Cerebellar nuclear complex (tissue), 1 donor: ENCODE data around the gene NDST1.

Source experiments
- DNase-seq, 2 experiments: peaks; one replicate each; lab custom pipeline; 2025; lab: John Stamatoyannopoulos, UW

Gene NDST1

DNA sequence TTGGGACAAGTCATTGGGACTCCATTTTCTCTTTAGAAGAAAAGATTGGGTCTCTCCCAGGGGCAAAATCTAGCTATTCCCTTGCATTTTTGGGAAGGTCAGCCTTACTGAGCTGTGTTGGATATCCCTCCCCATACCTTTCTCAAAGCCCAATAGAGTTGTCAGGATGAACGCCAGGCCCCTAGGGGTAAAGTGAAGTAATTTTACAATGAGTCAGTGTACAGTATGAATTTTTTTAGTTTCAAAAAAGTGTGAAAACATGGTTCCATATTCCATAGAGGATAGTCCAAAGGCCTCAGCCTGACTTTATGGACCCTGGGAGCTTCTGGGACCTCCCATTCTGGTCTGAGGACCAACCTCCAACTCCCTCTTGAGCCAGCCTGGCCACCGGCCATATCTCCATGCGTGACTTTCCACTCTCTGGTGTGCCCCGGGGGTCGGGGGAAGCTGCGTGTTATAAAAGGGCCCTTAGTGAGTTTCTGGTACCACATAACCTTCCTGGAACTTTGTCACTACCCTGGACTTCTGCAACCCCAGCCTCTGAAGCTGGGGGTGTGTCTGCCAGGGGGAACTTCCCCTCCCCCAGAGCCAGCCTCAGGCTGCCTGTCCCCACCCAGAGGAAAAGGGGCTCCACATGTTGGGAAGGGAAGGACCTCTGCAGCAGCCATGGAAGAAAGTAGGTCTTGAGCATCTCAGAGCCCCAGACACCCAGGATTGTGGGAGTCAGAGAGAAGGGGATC lies 80.1 kb downstream of the NDST1 start:
- no peak for DNase-seq

DNA sequence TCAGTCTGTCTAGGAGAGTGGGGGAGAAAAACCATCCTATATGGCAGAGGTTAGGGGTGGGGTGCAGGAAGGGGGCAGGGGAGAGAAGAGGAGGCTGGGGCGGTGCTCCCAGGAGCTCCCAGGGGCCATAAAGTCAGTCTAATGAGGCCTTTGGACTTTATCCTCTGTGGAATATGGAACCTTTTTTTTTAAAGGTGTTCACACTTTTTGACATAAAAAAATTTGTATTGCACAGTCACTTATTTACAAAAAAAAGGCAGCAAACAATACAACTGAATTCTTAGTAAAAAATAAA lies 80.6 kb downstream of the NDST1 start:
- no peak for DNase-seq

DNA sequence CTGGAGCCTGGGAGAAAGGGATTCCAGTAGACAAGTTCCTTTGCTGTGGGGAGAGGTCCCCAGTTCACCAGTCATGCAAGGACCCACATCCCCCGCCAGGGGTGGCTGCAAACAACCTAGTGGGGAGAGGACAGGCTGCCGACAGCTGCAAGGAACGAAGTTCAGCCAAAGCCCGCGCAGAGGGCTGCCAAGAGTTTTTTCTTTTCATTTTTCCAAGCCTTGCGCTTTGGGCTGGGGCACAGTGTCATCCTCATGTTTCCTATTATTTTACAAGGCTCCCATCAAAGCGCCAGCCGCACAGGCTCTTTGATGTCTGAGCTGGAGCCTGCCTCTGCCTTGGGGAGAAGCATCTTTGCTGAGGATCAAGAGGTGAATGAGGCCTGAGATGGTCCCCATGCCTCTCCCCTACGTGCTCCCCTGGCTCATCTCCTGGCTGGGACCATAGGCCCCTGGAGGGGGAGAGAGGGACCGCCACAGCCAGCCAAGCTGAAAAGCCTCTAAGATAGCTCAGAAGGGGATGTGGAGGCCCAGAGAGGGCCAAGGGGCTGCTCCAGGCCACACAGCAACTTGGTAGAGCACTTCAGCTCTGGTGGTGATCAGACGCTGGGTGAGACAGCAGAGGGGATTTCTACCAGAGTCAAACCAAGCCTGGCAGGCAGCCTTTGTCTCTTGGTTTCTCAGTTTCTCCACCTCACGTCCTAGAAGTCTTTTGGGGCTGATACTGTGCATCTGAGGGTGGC lies 82.1 kb downstream of the NDST1 start:
- DNase-seq, result no peak

DNA sequence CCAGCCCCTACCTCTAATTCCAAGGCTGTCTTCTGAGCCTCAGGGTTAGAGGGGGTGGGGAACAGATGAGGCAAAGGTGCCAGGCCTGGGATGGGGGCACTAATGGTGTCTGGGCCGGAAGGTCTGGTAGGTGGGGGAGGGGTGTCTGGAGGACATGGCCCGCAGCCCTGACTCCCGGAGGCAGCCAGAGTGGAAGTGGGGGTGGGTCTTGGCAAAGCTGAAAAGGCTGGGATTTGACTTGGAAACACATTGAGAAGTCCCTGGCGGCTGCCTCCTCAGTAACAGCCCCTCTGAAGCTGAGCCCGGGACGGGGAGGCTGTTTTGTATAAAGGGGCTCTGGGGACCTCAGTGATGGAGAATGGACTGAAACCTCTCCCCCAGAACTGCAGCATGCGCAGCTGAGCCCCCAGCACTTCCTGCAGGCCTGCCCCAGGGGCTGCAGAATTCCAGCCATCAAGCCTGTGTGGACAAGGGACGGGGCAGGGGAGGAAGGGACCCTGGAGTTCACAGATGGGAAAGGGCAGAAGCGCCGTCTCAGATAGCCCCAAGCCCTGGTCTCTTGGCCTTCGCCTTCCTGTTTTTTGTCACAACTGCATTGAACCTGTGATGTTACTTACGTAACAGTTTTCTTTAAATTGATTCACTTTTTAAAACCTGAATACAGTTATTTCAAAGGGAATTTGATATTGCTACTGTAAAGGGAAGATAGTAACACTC lies 83.2 kb downstream of the NDST1 start:
- DNase-seq, result no peak

DNA sequence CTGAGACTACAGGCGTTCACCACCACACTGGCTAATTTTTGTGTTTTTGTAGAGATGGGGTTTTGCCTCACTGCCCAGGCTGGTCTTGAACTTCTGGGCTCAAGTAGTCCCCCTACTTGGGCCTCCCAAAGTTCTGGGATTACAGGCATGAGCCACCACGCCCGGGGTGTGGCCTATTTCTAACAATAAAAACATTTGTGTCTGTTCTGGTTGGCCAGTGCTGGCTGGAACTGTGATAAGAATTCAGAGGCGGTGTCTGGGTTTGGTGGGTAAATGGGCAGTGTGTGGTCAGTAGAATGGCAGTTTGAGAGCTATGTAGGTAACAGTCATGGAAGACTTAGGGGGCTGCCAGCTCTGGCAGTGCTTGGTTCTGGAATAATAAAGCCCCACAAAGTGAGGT lies 85.7 kb downstream of the NDST1 start:
- DNase-seq, result no peak

DNA sequence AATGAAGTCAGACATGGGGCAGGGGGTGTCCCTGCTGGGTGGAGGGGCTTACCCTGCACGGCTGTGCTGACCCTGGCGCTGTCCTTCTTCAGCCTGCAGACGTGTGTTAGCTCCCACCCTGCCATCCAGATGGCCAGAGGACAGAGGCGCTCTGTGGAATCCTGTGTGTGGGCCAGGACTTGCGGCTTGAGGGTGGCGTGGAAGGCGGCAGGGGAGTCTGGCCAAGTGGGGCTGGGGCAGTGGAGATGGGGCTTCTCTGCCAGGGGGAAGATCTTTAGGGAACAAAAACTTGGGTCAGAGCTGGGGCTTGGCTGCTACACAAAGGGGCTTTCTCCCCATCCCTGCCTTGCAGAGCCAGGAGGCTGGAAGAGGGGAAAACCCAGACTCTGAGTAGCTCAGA lies 86.1 kb downstream of the NDST1 start:
- DNase-seq, result no peak

DNA sequence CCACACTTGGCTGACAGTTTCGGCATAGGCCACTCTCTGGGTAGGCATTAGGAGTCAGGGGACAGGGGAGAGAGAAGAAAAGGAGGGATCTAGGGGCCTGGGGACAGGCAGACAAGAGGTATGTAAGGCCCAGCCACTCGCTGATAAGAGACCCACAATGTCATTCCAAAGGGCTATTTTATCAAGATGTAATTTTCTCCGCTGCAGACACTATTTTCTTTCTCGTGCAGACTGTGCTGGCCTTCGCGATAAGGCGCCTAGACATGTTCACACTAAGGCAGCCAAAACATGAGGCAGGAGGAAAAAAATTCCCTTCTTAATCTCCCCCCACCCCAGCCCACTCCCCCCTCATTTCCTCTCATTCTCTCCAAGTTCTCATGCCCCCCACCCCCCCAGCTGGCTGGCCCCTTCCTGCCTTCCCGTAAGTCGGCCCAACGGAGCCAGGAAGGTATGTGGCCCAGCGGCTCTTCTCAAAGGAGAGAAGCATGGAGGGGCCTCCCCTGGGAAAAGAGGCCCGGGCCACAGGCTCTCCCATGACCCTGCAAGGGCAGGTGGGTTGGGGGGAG lies 87.6 kb downstream of the NDST1 start:
- DNase-seq, result no peak

DNA sequence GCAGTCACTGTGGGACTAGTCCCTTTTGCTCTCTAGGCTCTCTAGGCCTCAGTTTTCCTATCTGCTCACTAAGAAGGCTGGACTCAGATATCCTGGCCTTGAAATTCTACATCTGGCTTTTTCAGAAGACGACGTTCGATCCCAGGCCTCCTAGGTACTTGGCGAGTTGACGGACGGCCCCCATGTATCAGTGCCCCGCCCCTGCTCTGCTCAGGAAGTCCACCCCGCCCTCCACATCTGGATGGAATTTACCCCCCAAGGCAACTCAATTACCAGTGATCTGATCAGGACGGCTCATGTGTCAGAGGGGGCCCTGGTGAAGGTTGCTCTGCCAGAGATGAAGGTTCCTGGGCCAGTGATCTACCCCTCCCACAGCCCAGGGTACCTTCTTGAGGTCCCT lies 88.4 kb downstream of the NDST1 start:
- no peak for DNase-seq

DNA sequence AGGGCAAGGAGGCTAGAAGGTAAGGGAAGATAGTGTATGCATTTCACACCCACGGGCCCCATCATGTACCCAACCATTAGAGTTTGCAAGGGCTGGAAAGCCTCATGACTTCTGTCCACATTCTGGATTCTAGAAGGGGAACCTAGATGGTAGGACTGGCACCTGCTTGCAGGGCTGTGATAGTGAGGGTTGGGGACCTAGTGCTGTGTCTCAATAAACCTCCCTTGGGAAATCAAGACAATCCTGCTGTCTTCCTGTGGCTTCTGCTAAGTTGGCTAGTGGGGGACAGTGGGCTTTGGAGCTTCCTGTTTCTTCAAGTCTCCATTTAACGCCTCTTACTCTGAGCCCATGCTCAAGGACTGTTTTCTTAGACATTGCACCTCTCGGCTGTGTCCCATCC lies 88.9 kb downstream of the NDST1 start:
- DNase-seq, result no peak

DNA sequence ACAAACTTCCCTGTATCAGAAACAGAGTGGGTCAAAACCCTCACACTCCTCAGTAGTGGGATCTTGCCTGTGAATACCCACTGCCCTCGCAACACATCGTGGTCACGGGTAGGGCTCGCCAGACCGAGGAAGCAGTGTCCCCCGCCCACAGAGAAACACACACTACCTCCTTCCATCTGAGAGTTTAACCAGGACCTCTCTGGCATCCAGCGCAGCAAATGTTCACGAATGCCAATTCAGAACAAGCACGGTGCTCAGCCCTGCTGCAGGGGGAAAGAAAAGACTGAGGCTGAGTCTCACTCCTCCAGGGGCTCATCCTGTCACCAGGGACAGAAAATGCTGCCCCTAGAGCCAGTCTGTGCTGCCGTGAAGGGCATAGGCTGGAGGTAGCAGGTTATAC lies 90.1 kb downstream of the NDST1 start:
- DNase-seq, result no peak

DNA sequence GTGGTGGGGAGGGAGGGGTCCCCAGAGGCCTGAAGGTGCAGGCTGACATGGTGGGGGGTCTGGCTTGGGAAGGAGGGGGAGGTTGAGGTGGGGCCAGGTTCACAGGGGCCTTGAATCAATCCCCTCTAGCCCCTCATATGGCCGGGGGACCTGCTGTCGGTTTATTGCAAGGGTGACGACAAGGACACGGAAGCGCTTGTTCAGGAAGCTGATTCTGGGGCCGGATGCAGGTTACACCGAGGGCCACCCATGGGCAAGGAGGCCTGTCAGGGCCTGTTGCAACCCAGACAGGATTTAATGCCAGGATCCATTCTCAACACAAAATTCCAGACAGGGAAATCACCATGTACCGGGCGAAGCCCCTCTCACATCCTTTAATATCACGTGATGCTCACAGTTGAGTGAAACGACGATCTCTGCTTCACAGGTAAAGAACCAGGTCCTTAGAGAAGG lies 90.9 kb downstream of the NDST1 start:
- no peak for DNase-seq

DNA sequence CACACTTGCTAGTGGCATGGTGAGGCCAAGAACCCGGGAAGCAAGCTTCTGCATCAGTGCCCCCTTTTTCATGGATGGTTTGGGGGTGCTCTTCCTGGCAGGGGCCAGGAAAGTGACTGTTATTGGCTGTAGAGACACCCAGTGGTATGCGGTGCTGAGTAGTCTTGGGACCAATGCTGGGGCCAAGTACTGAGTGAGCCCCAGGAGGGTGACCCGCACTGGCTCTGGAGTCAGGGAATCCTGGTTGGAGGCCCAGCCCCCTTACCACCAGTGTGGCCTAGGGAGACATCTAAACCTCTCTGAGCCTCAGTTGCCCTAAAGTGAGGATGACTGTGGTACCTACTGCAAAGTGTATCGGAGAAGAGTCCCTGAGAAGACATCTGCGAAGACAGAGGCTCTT lies 91.3 kb downstream of the NDST1 start:
- DNase-seq, result no peak

DNA sequence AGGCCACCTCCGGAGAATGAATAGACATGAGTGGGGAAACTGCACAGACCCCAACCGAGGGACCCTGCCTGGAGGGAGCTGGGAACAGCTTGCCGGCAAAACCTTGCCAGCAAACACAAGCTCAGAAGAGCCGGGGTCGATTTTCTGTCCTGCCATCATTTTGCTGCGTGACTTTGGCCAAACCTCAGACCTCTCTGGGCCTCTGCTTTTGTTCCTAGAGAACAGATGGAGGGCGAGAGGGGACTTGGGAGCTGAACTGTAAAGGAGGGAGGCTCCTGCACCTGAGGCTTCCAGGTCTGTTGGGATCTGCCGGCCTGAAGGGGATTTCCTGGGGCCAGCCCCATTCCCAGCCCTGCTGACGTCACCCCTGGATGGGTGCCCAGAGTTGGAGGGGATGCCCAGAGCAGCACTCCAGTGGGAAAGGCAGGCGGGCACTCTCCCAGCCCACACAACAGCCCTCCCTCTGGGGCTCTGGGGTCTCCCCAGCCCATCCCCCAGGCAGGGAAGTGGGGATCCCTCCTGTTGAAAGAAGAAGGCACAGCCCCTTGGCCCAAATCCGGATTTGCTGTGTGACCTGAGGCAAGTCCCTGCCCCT lies 92.1 kb downstream of the NDST1 start:
- DNase-seq, result no peak

DNA sequence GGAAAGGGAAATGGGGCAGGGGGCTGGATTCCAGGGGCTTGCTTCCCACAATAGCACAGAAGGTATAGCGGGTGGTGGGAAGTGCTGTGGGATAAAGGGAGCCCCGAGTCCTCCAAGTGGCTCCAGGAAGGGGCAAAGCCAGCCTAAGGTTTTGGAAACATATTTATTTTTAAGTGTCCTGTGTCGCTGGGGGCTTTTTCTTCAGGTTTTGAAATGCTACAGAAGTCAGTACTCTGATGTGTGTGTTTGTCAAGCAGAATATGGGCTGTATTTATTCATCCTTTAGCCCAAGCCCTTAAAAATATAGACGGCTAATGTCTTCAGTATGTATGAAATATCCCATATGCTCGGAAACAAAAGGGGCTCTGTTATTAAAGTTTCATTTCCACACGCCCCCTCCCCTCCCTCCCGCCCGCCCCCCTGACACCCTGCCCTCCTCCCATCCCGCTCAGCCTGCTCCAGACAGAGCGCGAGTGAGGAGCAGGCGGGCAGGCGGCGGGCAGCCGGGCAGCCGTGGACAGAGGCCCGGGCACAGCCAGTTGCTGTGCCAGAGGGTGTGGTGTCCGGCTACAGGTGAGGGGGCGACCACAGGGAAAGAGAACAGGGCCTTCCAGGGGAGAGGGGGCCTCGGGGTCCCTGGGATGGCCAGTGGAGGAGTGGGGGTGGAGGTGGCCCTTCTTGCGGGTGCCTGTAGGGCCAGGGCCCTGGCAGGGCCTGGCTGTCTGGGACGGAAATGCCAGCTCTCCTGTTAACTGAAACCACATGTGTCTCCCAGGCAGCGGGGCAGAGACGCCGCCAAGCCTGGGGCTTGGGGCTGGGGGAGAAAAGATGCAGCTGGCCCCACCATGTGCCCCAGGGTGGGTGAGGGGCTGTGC lies 92.9 kb downstream of the NDST1 start:
- no peak for DNase-seq

DNA sequence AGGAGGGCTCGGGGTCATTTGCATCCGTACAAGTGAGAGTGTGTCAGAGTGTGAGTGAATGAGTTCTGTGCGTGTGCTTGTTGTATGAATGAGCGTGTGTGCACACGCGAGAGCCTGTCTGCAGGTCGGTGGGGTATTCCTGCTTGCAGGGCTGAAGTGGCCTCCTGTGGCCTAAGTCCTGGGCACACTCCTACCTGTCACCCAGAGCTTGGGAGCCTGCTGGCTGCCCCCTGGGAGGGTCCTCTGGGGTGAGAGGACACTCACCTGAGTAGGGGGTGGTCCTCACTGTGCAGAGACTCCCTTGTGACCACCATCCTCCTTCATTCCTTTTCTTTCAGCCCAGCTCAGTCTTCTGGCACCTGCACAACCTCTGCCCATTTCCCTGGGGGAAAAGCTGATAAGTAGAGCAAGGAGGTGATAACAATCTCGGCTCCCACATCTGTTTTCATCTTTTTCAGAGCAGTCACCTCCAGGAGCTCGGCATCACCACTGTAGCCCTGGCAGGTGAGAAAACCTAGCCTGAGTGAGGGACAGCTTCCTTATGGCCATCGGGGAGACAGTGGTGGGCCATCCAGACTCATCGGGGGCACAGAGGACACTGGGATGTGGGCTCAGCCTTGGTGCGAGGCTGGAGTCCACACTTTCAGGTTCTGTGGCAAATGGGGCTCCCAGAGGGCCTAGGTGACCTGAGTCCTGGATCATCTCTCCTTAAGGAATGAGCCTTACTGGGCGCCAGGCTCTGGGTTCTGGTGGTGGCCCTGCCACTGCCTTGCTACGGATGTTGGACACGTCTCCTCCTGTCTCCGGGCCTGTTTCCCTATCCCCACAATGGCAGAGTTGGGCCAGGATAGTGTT lies 93.8 kb downstream of the NDST1 start:
- DNase-seq, result no peak

DNA sequence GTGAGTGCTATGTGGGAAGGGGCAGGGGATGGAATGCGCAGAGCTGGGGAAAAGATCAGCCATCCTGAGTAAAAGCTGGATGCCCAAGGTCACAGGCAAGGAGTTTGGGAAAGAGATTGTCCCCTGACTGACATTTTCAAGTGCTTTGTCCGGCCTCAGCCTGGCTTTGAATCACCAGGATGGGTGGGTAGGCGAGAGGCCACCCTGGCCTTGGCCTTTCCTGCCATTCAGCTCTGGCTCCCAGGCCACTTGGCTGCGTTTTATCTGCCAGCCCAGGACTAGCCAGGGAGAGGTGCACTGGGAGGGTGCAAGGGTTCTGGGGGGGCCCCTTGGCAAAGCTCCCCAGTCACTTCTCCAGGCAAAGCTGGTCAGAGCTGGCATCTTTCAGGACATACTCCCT lies 95.1 kb downstream of the NDST1 start:
- DNase-seq, result no peak

DNA sequence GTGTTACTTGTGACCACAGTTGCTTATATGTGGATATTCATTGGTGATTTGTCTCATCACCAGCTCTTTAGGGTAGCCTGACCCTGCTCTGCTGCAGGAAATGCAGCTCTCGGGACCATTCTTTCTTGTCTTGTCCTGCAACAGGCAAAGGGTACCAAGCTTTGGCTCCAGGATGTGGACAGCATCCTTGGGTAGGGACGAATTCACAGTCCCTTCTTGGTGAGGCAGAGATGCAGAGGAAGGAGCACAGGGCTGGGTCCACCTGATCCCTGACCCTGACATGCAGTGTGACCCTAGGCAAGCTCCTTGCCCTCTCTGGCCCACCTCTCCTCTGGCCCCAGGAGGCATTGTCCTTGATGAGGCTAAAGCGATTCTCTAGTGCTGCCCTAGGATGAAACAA lies 95.6 kb downstream of the NDST1 start:
- DNase-seq, result no peak

DNA sequence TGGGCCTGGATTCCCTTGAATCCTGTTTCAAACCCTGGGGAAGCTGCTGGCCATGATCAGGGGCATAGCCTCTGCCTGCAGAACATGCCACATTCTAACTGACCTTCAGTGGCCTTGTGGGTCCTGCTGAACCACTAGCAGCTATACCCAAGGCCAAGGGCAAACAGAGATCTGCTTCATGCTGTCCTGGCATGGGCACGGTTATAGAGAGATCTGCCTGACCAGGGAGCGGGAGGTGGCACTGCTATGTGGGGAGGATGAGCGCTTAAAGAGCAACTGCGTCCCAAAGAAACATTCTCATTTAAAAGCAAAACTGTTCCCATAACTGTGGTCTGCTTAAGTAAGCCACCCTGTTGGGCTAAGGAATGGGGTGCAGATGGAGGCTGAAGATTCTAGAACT lies 96.1 kb downstream of the NDST1 start:
- DNase-seq, result no peak

DNA sequence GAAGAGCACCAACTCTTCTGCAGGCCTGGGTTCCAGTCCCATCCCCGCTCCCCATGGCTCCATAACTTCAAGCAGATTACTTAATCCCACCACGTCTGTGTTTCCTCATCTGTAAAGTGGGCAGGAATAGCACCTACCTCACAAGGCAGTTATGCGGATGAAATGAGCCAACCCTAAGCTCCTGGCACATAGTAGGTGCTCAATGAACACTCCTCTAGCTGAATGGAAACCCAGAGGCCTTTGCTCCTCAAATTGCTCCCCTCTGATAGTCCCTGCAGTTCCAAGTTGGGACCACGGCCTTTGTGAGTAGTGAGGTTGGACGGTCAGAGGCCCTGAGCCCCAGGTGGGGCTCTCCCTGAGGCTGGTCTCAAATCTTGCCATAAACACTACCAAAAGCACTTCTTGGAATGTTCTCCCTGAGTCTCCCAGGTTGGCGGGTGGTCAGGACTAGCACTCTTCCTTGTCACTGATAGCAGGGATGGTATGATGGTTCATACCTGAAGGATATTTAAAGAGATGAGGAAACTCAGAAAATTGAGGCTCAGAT lies 97.0 kb downstream of the NDST1 start:
- no peak for DNase-seq

DNA sequence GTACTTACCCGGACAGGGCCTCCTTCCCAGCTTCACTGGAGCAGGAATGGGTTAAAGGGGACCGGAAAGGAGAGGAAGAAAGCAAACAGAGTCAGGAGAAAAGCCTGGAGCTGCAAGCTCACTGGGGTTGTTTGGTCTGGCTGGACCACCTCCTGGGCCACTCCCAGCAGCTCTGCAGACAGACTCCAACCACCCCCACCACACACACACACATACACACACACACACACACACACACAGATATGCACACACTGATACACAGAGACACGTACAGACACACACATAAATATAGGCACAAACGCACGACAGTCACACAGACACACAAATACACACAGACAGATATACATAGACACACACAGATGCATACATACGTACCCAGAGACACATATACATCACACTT lies 97.6 kb downstream of the NDST1 start:
- no peak for DNase-seq
